ENCODE results near the gene SORBS1. TPM values are rescaled to one million over a fixed set of nuclear protein-coding genes. Genes with fewer than 3 reads are reported as not detected.
A peak's percentile ranks its signal among the peaks of the same experiment; 100 is the strongest.

SORBS1 gene
- total and polyA plus RNA-seq, 2 of the 13 experiments (the other 11 are each of a cell fraction or from before 2014, with no cell fraction given): 16.8 to 39.8 TPM

GRCh38 chr10:95475827-95476468 is 85.2 kb downstream of the SORBS1 start (continued):
- TF ChIP-seq DMTF1 (CRISPR knock-in tag; IDR thresholded peaks at IDR 0.05) (no peak), KAT2B (IDR thresholded peaks at IDR 0.05; ENCODE audit: borderline replicate concordance, low read depth, low read length) (no peak), SIN3B (IDR thresholded peaks at IDR 0.05; ENCODE audit: low read length) (no peak), ERF (CRISPR knock-in tag; IDR thresholded peaks at IDR 0.05) (peak; percentile 57), MBD4 (IDR thresholded peaks at IDR 0.05; ENCODE audit: borderline replicate concordance, low read length) (peak; percentile 55; the same call in 1 of the 2 replicates), HOXA5 (CRISPR knock-in tag; IDR thresholded peaks at IDR 0.05) (peak; percentile 70; the same call in 1 of the 2 replicates), ZNF318 (CRISPR knock-in tag; IDR thresholded peaks at IDR 0.05) (no peak), ZNF446 (CRISPR knock-in tag; IDR thresholded peaks at IDR 0.05) (no peak), ZNF124 (CRISPR knock-in tag; IDR thresholded peaks at IDR 0.05) (peak; percentile 50; the same call in 1 of the 2 replicates), ONECUT2 (CRISPR knock-in tag; IDR thresholded peaks at IDR 0.05) (peak; percentile 54; the same call in 1 of the 2 replicates), TFAP4 (IDR thresholded peaks at IDR 0.05; ENCODE audit: borderline replicate concordance, low read depth) (peak; percentile 59; the same call in 1 of the 2 replicates), ARID5B (CRISPR knock-in tag; IDR thresholded peaks at IDR 0.05) (peak; percentile 94), MTF1 (CRISPR knock-in tag; IDR thresholded peaks at IDR 0.05) (no peak), CREM (IDR thresholded peaks at IDR 0.05) (peak; percentile 89), CREM (CRISPR knock-in tag; IDR thresholded peaks at IDR 0.05) (no peak)
